ENCODE results near the gene MAP7D1.
A peak's percentile ranks its signal among the peaks of the same experiment; 100 is the strongest.

Gene MAP7D1

GRCh38 chr1:36125129-36125991, 30.6 kb upstream of the MAP7D1 start, which contains the start of gene COL8A2:
Gene COL8A2 (minus strand): TSS chr1:36125222. CDS start chr1:36100242, 24,980 bp downstream.
- TF ChIP-seq, protein P1, sequence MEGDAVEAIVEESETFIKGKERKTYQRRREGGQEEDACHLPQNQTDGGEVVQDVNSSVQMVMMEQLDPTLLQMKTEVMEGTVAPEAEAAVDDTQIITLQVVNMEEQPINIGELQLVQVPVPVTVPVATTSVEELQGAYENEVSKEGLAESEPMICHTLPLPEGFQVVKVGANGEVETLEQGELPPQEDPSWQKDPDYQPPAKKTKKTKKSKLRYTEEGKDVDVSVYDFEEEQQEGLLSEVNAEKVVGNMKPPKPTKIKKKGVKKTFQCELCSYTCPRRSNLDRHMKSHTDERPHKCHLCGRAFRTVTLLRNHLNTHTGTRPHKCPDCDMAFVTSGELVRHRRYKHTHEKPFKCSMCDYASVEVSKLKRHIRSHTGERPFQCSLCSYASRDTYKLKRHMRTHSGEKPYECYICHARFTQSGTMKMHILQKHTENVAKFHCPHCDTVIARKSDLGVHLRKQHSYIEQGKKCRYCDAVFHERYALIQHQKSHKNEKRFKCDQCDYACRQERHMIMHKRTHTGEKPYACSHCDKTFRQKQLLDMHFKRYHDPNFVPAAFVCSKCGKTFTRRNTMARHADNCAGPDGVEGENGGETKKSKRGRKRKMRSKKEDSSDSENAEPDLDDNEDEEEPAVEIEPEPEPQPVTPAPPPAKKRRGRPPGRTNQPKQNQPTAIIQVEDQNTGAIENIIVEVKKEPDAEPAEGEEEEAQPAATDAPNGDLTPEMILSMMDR (IDR thresholded peaks at IDR 0.05; ENCODE audit: unreplicated experiment in 3 of 3), result no peak
- Mint-ChIP-seq H3K27me3 (ENCODE audit: low read depth) (peaks cover 41% of the 10 kb centered on the region), H3K9me3 (no peaks in the 10 kb centered on the region), H3K4me1 (peaks cover 46% of the 10 kb centered on the region), H3K36me3 (ENCODE audit: low read depth) (no peaks in the 10 kb centered on the region), H3K4me3 (peak within 1 kb of the TSS; percentile 74 to 78 (median 75)), H3K27ac (peak within 1 kb of the TSS; percentile 7 to 95 (median 71))

DNA sequence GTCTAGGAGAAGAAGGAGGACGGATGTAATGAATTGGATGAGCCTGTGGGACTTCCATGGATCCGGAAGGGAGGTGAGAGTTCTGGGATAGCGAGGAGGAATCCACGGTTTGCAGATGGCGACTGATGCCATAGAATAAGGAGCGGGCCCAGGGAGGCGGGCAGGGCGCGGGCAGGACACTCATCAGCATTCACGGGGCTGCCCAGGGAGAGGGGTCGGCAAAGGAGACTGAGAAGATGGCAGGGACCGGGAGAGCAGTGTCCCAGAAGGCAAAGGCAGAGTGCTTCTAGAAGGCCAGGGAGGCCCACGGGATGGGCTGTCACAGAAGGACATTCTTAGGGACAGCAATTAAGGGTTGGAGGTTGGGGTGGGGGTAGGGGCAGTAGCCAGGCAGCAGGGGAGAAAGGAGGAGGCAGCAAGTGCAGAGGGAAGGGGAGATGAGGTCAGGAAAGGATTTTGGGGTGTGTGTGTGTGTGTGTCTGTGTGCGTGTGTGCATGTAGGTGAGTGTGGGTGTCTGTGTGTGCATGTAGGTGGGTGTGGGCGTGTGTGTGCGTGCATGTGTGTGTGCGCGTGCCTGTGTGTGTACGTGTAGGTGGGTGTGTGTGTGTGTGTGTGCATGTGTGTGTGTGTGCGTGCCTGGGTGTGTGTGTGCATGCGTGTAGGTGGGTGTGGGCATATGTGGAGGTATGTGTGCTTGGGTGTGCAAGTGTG, 29.8 kb upstream of the MAP7D1 start:
- no peaks in the 10 kb centered on the region for H3K9me3 Mint-ChIP-seq
- H3K27me3 Mint-ChIP-seq (ENCODE audit: low read depth), result peaks cover 40% of the 10 kb centered on the region
- no peaks in the 10 kb centered on the region for H3K36me3 Mint-ChIP-seq (ENCODE audit: low read depth)
- H3K4me1 Mint-ChIP-seq, result peaks cover 48% of the 10 kb centered on the region
- TF ChIP-seq, protein P1 (IDR thresholded peaks at IDR 0.05; ENCODE audit: unreplicated experiment in 3 of 3), result no peak
- peak overlapping the region; percentile 22 to 95 (median 71) for H3K27ac Mint-ChIP-seq
- peak overlapping the region; percentile 69 to 78 (median 71) for H3K4me3 Mint-ChIP-seq

GRCh38 chr1:36126797-36127500, 29.0 kb upstream of the MAP7D1 start:
- Mint-ChIP-seq H3K36me3 (ENCODE audit: low read depth) (no peaks in the 10 kb centered on the region), H3K9me3 (no peaks in the 10 kb centered on the region), H3K27me3 (ENCODE audit: low read depth) (peaks cover 40% of the 10 kb centered on the region), H3K27ac (peak overlapping the region in 2 of 3 experiments; percentile 44 to 71), H3K4me3 (peak overlapping the region; percentile 15 to 78 (median 34)), H3K4me1 (peaks cover 48% of the 10 kb centered on the region)
- TF ChIP-seq, protein P1 (IDR thresholded peaks at IDR 0.05; ENCODE audit: unreplicated experiment in 3 of 3), result no peak

DNA sequence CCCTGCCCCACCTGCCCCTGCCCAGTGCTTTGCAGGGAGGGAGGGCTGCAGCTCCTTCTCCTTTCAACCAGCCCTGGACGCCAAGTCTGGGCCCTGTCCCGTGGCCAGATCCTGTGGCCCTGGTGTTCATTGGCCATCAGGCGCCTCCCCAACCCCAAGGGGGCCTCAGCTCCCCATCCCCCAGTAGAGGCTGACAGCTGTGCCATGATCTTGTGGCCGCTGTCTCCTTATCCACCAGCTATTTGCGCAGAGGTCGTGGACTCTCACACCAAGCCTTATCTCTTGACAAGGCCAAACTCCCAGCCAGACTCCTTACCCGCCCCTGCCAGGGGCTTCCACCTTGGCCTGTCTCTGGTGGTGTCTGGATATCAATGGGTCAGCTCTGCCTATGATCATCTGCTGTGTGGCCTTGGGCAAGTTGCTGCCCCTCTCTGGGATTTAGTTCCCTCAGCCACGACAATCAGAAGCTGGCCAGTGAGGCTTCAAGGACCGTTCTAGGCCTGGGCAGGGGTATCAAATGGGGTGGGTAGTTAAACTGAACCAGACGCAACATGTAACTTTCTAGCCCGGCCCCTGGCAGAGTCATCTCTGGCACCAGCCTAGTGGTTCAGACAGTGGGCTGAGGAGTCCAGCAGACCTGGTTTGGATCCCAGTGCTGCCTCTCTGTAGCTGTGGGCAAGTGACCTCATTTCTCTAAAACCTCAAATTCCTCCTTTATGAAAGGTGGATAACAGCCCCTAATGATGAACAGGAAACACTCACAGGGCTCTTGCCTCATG, 27.6 kb upstream of the MAP7D1 start:
- H3K4me3 Mint-ChIP-seq, result peak overlapping the region in 1 of 3 experiments; percentile 9
- peaks cover 35% of the 10 kb centered on the region for H3K4me1 Mint-ChIP-seq
- peak overlapping the region in 1 of 3 experiments; percentile 32 for H3K27ac Mint-ChIP-seq
- H3K27me3 Mint-ChIP-seq (ENCODE audit: low read depth), result peaks cover 39% of the 10 kb centered on the region
- no peaks in the 10 kb centered on the region for H3K9me3 Mint-ChIP-seq
- H3K36me3 Mint-ChIP-seq (ENCODE audit: low read depth), result no peaks in the 10 kb centered on the region
- TF ChIP-seq, protein P1 (IDR thresholded peaks at IDR 0.05; ENCODE audit: unreplicated experiment in 3 of 3), result no peak

- Mint-ChIP-seq H3K4me3 (no peak overlapping the region), H3K4me1 (peaks cover 34% of the 10 kb centered on the region), H3K27me3 (ENCODE audit: low read depth) (peaks cover 33% of the 10 kb centered on the region), H3K27ac (no peak overlapping the region), H3K9me3 (no peaks in the 10 kb centered on the region), H3K36me3 (ENCODE audit: low read depth) (no peaks in the 10 kb centered on the region)
- TF ChIP-seq, protein P1 (IDR thresholded peaks at IDR 0.05; ENCODE audit: unreplicated experiment in 3 of 3), result no peak
Measured at GRCh38 chr1:36128905-36129206, 27.1 kb upstream of the MAP7D1 start.
